ENCODE data around the gene FCRL5.
A peak's percentile ranks its signal among the peaks of the same experiment; 100 is the strongest.
"Not testable (repeated sequence)": the region's sequence is repeated elsewhere in the genome, so short reads cannot be mapped to it uniquely, and the experiment has no call there.

FCRL5 gene

GRCh38 chr1:157551694-157552693 lies at the start of gene FCRL5:
TSS of gene FCRL5 (minus strand) at chr1:157552515. CDS start at chr1:157552362, 153 bp downstream.
- DNase-seq, result no peak

GRCh38 chr1:157600236-157600635 lies 47.9 kb upstream of the FCRL5 start:
- no peak for DNase-seq

- no peak for DNase-seq
Observed at GRCh38 chr1:157597959-157598667, 45.8 kb upstream of the FCRL5 start, which contains the start of gene FCRL4. TSS of gene FCRL4 (minus strand) at chr1:157598085. CDS start at chr1:157597944, 141 bp downstream.

- DNase-seq, result no peak
Observed at GRCh38 chr1:157596384-157596783, 44.1 kb upstream of the FCRL5 start.

- DNase-seq, result no peak
Observed at GRCh38 chr1:157595356-157595755, 43.0 kb upstream of the FCRL5 start.

GRCh38 chr1:157585984-157586383 lies 33.7 kb upstream of the FCRL5 start:
- no peak for DNase-seq

GRCh38 chr1:157584503-157584902 lies 32.2 kb upstream of the FCRL5 start:
- DNase-seq, result no peak

- no peak for DNase-seq
Observed at GRCh38 chr1:157580828-157581210, 28.5 kb upstream of the FCRL5 start.

- peak; percentile 3 for DNase-seq
Observed at GRCh38 chr1:157580179-157580827, 28.0 kb upstream of the FCRL5 start.

GRCh38 chr1:157577420-157577819 lies 25.1 kb upstream of the FCRL5 start:
- no peak for DNase-seq

- no peak for DNase-seq
Observed at GRCh38 chr1:157575744-157576143, 23.4 kb upstream of the FCRL5 start.

- DNase-seq, result no peak
Observed at GRCh38 chr1:157574836-157575235, 22.5 kb upstream of the FCRL5 start.

GRCh38 chr1:157566484-157567300 lies 14.4 kb upstream of the FCRL5 start:
- no peak for DNase-seq

GRCh38 chr1:157562515-157562914 lies 10.2 kb upstream of the FCRL5 start:
- no peak for DNase-seq

GRCh38 chr1:157558119-157558518 lies 5.8 kb upstream of the FCRL5 start:
- no peak for DNase-seq

- not testable (repeated sequence) for DNase-seq
Observed at GRCh38 chr1:157548081-157548480, 4.2 kb downstream of the FCRL5 start.

- DNase-seq, result no peak
Observed at GRCh38 chr1:157542676-157543075, 9.6 kb downstream of the FCRL5 start.

- no peak for DNase-seq
Observed at GRCh38 chr1:157540852-157541251, 11.5 kb downstream of the FCRL5 start.

- no peak for DNase-seq
Observed at GRCh38 chr1:157540160-157540748, 12.1 kb downstream of the FCRL5 start.

- DNase-seq, result no peak
Observed at GRCh38 chr1:157539568-157539967, 12.7 kb downstream of the FCRL5 start.

GRCh38 chr1:157532569-157532968 lies 19.7 kb downstream of the FCRL5 start:
- DNase-seq, result no peak

Data from stimulated activated CD4-positive, alpha-beta T cell treated with anti-CD3 and anti-CD28 coated beads, Interleukin-1b, Interleukin-23, amount 100 ng/mL, for 48 hours (primary cell).